Thyroid gland (tissue), 4 donors: ENCODE measurements around the gene ZNF681.

Experiments used
- CTCF ChIP-seq, 6 experiments: fragments of 200-600 bp in 3 of 6; fragments of 450-650 bp in 3 of 6; sonication (generic) in 3 of 6; IDR thresholded peaks; one replicate each; pipeline ENCODE4 v1.5.1; 2016 to 2019; ENCODE audit warnings: antibody characterized with exemption in 6 of 6, mild to moderate bottlenecking in 2 of 6, inconsistent platforms in 1 of 6, moderate library complexity in 1 of 6
- POLR2A ChIP-seq, 2 donors: fragments of 450-650 bp; IDR thresholded peaks; one replicate each; pipeline ENCODE4 v1.6.1; 2017; ENCODE audit warnings: antibody characterized with exemption in 2 of 2, mild to moderate bottlenecking in 2 of 2, moderate library complexity in 1 of 2

GRCh38 chr19:23778566-23778965, 19.9 kb upstream of the ZNF681 start:
- TF ChIP-seq POLR2A (IDR thresholded peaks at IDR 0.05) (no peak), CTCF (IDR thresholded peaks at IDR 0.05) (no peak)
